GM12891 (cell line): ENCODE measurements around the gene ALKBH5.

Experiments
- POLR2A ChIP-seq: IDR thresholded peaks from 2 replicates; pipeline ENCODE4 v1.6.1; 2011; ENCODE audit warnings: low read depth, low read length, control low read depth
- POLR2AphosphoS5 ChIP-seq: IDR thresholded peaks from 2 replicates; pipeline ENCODE4 v1.6.1; 2011; ENCODE audit warnings: low read depth, low read length, control low read depth
- SPI1 ChIP-seq: IDR thresholded peaks from 2 replicates; pipeline ENCODE4 v1.6.1; 2011; ENCODE audit warnings: low read depth, low read length, control low read depth

GRCh38 chr17:18142417-18142816 lies 41.2 kb upstream of the ALKBH5 start:
- TF ChIP-seq SPI1 (no peak), POLR2A (no peak), POLR2AphosphoS5 (no peak)
